GM12872 (cell line): ENCODE results near the gene RPTOR.

ENCODE experiments used
- CTCF ChIP-seq: IDR thresholded peaks from 3 replicates; pipeline ENCODE4 v1.5.1; 2011; ENCODE audit warnings: low read depth, mild to moderate bottlenecking, low read length, moderate library complexity; ENCODE audit not compliant: insufficient read depth

The RPTOR gene

GRCh38 chr17:80887639-80888175 lies 343.1 kb downstream of the RPTOR start:
- no peak for TF ChIP-seq CTCF

GRCh38 chr17:80888276-80889160 lies 343.9 kb downstream of the RPTOR start:
- no peak for TF ChIP-seq CTCF

- no peak for TF ChIP-seq CTCF
Observed at GRCh38 chr17:80889231-80890195, 344.9 kb downstream of the RPTOR start.

GRCh38 chr17:80890196-80890920 lies 345.7 kb downstream of the RPTOR start:
- TF ChIP-seq CTCF = no peak

- no peak for TF ChIP-seq CTCF
Observed at GRCh38 chr17:80890921-80891396, 346.3 kb downstream of the RPTOR start.

- peak; percentile 26; the same call in 2 of the 3 replicates for TF ChIP-seq CTCF
Observed at GRCh38 chr17:80891397-80892018, 346.9 kb downstream of the RPTOR start.
